CD1c-positive myeloid dendritic cell (primary cell): ENCODE results near the gene RGS7BP.
"Not testable (repeated sequence)": the region's sequence is repeated elsewhere in the genome, so short reads cannot be mapped to it uniquely, and the experiment has no call there.

Experiments used
- DNase-seq: peaks from one replicate; pipeline ENCODE4 v3.0.0-alpha.2; 2016; ENCODE audit errors: extremely low spot score

RGS7BP gene

DNA sequence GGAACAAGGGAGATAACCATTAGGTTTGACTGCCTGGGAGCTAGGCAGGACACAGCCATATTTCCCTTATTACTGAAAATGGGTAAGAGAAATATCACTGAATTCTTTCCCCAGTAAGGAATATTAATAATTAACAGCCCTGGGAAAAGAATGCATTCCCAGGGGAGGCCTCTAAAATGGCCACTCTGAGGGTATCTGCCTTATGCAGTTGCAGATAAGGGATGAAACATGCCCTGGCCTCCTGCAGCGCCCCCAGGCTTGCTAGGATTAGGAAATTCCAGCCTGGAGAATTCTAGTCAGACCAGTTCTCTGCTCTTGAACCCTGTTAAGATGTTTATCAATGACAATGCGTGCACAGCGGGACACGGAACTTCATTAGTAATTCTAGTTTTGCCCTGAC is 52.8 kb downstream of the RGS7BP start:
- not testable (repeated sequence) for DNase-seq

DNA sequence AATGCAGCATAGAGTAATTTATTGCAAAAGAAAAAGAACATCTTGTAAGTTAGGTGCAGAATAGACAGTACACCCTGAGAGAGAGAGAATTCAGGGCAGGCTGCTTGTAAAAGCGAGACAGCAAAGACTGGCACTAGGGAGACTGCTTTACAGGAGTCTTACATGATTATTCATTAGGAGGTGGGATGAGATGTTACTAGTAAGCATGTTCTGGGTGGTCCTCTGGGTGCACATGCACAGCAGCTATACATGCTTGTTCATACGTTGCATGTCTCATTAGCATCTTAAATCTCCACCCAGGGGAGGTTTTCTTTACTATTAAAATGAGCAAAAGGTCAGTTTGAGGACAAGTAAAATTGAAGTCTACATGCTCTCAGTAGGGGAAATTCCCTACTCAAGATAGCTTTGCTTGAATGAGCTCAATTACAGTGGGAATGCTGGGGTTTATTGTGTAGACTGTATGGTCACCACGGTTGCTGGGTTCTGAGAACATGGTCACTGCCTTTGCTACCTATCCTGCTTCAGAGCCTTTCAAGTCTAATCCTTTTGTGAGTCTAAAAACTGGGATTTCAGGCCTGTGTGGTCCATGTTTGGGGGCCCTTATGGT is 60.6 kb downstream of the RGS7BP start:
- DNase-seq = no peak

DNA sequence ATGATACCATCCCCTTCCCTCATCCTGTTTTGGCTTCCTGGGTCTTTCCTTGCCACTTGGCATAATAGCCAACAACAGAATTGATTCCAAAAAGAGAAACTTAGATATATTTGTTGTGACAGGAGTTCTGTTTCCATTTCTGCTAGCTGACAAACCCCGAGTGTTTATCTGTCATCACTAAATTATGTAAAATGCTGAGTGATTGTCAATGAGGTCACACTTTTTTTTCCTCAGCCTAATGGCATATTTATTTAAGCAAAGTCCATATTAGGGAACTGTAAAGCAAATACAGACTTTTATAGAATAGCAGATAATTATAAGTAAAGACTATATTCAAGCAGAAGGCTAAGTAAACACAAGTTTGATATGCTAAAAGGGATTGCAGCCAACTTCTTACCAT is 64.0 kb downstream of the RGS7BP start:
- DNase-seq = no peak

DNA sequence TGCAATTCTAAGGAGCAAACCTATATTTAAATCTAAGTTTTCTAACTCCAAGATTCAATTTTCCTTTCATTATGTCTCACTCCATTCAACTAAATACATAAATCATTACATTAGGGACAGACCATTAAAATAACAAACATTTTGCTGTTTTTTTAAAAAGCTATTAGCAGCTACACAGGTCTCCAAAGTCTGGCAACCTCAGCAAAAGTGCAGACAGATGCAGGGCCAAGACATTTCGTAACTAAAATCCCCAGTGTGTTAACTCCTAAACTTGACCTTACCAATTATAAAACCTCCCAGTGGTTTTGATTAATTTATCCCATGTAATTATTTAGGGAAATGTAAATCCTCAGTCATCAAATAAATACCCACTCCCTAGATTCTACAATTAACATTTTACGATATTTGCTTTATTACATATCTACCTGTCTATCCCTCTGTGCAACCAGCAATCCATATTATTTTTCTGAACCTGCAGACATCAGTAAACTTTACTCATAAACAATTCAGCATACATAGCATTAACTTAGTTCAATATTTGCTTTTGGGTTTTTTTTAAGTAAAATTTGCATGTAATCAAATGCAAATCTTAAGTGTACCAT is 64.7 kb downstream of the RGS7BP start:
- no peak for DNase-seq

DNA sequence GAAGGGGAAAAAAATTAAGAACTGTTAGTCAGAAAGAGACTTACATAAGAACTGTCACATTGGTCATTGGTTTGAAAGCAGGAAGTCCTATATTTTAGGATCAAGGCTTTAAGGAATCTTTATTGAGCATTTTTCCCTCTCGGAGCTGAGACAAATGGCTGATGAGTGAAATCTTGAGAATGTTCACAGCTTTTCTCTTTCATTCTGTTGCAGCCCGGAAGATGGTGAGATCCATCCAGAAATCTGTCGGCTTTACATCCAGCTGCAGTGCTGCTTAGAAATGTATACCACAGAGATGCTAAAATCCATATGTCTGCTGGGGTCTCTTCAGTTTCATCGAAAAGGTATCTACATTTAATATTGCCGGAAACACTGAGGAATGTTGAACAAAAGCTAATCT is 69.7 kb downstream of the RGS7BP start:
- no peak for DNase-seq

DNA sequence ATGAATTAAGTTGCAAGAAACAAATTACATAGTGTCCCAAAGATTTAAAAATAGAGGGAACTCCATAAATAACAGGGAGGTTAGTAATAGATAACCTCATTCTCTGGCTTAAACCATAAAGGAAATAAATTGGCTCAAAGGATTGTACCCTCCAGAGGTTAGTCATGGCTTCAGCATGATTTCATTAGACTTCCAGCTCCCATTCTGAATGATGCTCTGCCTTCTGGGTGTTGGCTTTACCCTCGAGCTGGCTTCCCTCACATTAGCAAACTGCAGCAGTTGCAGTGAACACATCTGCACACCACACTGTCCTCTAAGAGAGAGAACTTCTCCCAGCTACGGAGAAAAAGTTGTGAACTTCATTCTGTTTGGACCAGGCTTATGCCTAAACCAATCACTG is 70.4 kb downstream of the RGS7BP start:
- no peak for DNase-seq

DNA sequence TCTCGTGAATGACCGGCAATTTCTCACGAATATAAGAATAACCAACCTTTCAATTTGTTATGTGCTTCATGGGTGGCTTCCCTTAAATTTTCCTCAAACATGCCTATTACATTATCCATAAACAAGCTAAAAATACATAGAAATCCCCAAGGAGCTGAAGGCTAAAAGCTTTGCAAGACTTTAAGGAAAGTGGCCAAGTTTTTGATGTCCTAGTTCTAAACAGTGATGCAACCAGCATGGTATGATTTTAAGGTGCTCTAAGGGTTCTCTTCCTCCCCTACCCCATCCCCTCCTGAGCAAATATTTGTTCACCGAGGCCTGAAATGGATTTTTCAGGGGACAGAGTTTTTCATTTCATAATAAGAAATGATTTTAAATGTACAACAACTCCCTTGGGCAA is 79.8 kb downstream of the RGS7BP start:
- DNase-seq = no peak

DNA sequence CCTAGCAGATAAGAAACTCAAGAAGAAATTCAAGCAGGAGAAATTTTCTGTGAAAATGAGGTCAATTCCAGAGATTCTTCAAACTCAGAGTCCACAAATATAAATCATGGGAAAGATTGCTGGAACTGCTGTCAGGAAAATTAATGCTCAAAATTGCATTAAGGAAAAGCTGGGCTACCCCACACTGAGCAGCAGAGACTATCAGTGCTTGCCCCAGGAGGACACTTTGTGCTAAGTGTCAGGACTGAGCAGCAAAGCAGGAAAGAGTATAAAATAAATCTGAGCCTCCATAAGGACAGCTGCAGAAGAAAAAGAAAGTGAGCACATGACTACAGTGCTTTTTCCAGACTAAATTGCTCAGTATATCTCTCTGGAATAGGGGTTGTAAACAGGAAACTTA is 81.6 kb downstream of the RGS7BP start:
- DNase-seq = no peak

DNA sequence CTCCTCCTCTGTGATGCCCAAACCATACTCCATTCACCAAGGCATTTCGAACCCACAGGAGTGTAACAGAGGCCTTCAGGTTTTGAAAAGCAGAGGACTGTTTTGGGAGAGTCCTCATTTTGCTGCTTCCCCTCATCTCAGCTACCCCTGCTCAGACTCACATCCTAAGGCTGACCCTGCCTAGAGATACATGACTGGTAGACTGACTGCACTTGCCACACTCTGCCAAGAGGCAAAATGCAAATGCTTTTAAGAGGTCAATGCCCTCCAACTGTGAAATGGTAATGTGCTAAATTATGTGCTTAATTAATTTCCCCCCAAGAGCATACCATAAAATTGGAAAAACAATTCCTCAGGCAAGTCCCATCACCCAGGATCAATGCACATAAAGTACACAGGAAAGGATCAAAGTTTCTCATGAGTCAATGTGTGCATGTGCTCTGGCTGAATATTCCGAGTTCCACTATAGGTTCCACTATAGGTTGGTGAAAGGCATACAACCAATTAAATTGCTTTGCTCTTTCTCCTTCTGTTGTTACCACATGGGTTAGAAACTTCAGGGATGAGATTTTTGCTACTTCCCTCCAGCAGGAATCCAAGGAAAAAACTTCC is 87.0 kb downstream of the RGS7BP start:
- DNase-seq = no peak

DNA sequence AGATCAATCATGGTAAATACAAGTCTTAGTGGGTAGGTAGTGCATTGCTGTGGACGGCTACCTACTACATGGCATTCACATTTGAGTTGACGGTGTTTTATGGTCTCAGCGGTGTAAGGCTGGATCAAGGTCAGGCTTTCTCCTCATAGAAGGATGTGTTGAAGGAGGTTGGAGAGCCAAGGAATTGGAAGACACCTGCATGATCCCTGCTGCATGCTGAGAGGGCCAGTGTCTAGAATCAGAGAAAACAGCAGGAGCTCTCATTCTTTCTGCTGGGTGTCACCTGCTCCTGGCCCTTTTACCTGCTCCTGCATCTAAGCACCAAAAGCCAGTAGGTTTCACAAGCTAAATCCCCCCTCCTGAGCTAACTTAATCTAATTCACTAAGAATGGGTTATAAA is 88.2 kb downstream of the RGS7BP start:
- no peak for DNase-seq

DNA sequence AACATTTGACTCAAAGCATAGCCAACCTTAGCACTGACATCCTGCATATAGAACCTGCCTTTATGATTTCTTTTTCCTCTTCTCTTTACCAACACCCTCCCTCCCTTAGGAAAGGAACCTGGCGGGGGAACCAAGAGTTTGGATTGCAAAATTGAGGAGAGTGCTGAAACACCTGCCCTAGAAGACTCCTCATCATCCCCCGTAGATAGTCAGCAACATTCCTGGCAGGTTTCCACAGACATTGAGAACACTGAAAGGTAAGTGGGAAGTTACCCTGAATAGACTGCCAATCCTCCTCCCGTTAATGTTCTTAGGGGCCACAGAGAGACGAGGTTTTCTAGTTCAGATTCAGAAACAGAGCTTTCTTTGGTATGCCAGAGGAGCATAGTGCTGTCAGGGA is 88.8 kb downstream of the RGS7BP start:
- DNase-seq = no peak

DNA sequence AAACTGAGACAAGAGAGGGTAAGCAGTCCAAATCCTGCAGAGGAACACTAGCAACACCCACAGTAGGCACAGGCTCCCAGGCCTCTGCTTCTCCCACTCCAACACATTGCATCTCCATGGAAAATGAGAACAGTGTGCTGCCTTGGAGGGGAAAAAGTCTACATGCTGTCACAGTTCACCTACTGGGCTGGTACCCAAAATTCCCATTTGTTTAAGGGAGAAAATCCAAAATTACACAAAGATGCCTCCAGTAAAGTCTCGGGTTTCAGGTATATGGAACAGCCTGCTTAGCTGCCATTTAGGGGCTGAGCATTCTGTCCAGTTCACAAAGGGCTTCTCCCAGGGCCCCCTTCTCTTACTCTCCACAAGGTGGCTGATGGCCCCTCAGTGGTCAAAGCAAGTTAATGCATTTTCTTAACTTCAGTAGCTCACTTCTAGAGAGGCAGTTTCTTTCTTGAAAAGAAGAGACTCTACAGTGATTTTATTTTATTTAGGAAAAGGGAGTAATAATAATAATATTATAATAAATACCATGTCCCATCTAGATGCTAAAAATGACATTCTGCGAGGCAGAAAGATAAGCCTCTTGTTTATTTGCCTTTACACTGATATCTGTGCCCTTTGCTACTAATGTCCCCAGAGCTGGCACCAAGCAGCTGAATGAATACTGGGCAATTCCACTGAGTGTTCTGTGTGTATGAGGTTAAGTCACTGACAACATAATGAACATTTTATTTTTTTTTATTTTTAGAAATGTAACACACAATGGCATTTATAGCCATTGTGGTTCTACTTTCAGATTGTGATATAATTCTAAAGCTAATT is 89.4 kb downstream of the RGS7BP start:
- DNase-seq = no peak

DNA sequence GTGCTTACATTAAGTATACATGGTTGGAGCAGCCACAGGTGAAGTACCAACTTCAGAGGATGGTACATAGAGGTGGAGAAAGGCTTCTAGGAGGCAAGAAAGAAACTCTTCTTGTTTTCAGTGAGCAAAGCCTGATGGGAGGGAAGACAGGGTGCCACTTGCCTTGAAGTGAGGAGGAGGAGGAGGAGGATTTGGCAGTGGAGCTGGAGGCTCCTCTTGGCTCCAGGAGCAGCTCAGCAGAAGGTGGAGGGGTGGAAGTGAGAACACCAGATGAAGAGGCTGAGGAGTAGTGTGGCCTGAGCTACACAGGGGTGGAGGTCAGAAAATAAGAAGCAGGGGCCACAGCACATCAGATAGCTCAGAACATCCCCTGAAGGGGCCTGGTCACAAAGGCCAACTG is 93.4 kb downstream of the RGS7BP start:
- DNase-seq = no peak

DNA sequence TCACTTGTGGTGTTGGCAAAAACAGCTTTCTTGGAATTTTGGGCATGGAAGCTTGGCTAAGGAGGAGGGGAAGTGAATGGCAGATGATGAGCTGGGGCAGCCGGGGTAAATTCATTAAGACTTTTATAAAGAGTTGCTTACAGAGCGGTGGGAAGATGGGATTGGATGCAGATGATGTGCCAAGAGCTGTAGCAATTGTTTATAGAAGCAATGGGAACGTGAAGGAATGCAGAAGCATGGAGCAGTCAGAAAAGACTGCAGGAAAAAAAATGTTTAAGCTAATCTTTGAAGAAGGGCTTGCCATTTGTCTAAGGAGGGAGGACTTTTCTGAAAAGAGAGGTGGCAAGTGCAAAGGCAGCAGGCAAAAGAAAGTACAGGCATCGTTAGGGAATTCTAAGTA is 97.9 kb downstream of the RGS7BP start:
- DNase-seq = no peak

DNA sequence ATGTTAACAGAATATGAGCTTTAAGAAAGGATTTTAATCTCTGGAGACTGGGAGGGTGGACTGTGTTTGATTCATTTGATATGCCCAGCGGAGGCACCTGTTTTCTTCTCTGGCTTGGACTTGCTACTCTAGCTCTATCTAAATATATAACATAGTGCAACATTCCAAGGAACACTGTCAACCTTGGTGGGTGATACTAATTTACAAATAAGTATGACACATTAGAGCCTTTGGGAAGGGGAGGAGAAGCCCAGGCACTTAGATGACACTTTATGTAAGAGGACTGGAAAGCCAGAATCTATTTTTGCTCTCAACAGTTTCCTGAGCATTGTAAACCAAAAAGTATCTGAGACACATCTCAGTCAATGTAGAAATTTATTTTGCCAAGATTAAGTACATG is 101.1 kb downstream of the RGS7BP start:
- DNase-seq = no peak

DNA sequence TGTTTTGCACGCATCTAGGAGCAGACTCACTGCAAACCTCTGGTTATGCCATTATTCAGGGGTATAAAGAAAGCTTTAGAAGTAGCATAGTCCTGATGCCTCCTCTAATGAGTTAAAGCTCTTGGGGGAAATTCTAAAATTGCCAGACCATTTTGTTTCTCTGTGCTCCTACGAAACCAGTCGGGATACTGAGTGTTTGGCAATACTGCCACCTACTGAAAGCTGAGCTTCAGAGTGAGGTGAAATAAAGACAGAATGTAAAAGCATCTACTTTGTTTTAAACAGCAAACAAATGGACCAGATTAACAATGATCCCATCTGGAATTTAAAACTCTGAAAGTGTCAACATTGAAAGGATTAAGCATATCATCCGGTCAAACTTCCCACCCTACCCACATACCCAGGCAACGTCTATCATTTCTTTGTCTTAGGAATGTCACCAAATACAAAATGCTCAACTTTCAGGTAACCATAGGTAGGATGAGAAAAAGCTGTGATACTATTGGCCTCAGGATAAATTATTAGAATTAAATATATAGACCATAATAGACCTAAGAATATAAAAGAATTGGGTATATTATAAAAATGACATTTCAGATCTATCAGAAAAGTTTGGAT is 106.6 kb downstream of the RGS7BP start:
- DNase-seq = peak; percentile 9

DNA sequence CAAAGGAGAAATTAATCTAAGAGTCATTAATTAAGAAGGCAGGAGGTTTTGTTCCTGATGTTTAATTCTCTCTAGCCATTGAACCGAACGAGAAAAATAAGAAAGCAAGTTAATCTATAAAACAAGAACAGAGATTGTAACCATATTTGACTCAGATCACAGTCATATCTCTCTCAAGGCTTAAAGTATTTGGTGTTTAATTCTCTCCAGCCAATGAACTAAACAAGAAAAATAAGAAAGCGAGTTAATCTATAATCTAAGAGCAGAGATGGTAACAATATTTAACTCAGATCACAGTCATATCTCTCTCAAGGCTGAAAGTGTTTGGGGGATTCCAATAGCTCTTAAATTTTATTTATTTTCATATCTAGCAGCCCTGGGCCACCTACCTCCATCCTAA is 110.1 kb downstream of the RGS7BP start:
- no peak for DNase-seq

DNA sequence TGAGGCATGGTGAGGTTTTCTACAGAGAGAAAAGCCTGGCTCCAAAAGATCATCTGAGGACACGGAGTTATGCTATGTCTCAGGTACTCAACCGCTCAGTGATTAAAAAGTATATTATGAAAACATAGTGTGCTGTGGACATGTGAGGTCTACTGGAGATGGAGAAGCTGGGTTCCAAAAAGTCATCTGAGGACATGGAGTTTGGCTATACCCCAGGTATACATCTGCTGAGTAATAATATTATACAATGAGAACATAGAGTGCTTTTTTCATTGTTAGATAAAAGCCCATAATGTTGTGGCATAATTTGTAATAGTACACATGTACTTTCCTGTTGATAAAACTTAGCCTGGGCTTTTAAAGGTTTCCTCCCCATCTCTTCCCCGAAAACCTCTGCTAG is 113.8 kb downstream of the RGS7BP start:
- no peak for DNase-seq

DNA sequence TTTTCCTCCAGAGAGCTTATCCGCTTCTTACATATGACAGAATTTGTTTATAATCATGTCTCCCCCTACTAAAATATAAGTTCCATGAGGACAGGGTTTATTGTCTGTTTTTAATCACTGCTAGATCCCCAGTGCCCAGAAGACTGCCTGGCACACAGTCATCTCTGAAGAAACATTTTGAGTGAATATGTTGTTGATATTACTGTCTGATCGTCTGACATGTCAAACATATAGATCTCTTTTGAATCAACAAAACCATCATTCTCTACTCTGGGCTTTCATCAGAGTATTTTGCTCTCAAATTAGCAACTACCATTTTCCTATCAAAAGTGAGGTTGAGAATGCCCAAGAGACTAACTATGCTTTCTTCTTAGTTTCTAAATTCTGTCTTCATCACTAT is 117.2 kb downstream of the RGS7BP start:
- no peak for DNase-seq

DNA sequence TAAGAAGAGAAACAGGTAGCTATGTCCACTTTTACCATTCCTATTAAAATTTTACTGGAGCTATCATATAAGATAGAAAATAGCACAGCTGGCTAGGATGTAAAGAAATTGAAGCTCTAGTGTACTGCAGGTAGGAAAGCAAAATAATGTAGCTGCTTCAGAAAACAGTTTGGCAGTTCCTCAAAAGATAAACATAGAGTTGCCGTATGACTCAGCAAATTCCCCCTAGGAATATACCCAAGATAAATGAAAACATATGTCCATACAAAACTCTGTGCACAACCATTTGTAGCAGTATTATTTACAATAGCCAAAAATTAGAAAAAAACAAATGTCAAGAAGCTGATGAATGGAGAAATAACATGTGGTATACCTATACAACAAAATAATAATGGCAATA is 119.9 kb downstream of the RGS7BP start:
- no peak for DNase-seq

DNA sequence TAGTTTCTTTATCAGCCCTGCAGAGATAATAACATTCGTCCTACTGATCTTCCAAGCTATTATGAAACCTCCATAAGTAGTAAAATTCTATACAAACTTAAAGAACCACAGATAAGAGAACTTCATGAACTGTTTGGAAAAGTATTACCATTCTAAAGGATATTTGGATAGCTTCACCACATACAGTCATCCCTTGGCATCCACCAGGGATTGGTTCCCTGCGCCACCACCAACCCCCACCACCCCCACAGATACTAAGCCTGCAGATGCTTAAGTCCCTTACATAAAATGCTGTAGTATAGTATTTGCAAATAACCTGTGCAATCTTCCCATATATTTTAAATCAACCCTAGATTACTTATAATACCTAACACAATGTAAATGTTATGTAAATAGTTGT is 123.1 kb downstream of the RGS7BP start:
- no peak for DNase-seq

DNA sequence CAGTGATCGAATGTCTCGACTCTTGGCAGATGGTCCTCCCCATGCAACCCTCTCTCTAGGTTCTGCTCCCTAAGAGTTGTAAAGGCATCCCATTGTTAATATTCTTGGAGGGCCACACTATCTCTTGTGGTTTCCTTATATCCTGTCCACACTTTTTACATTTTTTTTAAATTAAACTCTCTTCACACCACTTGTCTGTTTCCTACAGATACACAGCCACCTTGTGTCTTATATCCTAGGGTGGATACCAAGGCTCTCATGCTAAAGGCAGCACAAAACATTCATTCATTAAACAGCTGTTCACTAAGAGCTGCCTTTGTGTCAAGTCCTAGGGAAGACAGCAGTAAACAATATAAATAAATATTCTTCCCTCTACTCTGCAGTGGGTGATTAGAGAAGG is 124.0 kb downstream of the RGS7BP start:
- no peak for DNase-seq
